ENCODE results near the gene PTPN12.
A peak's percentile ranks its signal among the peaks of the same experiment; 100 is the strongest.
"Not testable (repeated sequence)": the region's sequence is repeated elsewhere in the genome, so short reads cannot be mapped to it uniquely, and the experiment has no call there.

PTPN12 gene

DNA sequence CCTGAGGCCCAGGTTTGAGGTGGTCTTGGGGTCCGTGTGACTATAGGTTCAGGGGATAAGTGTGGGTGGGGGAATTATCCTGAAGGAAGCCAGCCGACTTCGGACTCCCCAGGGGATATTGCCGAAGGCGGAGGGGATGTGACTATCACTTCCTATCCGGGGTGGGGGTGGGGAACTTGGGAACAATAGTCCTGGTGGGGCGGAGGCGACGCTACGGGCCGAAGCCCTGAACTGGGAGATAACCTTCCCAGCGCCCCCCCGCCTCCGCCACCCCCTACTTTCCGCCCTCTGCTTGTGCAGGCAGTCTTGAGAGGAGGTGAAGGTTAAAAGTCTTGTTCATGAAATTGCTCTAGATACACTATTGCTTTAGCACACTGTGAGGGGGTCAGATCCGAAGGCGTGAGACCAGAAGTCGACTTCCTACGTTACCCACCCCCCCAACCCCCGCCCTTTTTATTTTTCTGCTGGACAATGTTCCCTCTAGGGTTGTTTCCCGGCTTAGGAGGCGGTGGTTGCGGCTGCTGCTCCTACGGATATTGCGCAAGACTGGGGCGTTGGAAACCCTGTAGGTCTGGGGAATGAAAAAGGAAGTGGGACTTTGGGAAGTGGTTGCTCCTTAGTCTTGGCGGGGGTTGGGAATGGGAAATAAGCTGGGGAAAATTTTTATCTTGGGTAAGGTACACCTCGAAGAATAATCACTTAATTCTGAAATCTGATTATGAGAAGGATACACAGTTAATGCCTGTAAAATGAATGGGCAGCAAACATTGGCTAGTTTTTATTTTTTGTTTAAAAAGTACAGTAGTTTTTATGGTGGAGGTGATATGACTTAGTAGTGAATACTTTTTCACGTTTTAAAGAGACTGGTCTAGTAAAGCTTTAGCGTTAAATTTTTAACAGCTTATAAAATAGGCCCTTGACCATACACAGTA lies 1.5 kb downstream of the PTPN12 start:
- DNase-seq = no peak

DNA sequence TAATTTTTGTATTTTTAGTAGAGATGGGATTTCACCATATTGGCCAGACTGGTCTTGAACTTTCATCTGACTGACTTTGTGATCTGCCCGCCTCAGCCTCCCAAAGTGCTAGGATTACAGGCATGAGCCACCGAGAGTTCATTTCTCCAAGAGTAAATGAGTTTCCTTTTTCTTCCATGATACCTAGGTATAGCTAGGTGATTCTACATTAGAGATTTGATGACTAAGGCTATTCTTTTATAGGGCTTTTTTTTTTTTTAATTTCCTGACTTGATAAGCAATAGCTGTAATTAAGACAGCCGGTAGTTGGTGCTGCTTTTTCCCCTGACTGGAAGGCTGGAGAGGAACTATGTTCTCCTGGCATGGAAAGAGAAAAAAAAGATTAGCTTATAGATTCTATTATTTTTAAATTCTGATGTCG lies 3.3 kb downstream of the PTPN12 start:
- no peak for DNase-seq

DNA sequence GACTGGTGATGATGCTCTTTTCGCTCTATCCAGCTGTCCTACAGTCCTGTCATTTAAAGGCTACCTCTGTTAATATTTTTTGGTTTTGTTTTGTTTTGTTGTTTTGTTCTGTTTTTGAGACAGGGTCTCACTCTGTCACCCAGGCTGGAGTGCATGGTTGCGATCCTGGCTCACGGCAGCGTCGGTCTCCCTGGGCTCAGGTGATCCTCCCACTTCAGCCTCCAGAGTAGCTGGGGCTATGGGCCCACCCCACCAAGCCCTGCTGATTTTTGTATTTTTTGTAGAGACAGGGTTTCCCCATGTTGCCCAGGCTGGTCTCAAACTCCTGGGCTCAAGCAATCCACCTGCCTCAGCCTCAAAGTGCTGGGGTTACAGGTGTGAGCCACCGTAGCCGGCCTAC lies 3.9 kb downstream of the PTPN12 start:
- not testable (repeated sequence) for DNase-seq

DNA sequence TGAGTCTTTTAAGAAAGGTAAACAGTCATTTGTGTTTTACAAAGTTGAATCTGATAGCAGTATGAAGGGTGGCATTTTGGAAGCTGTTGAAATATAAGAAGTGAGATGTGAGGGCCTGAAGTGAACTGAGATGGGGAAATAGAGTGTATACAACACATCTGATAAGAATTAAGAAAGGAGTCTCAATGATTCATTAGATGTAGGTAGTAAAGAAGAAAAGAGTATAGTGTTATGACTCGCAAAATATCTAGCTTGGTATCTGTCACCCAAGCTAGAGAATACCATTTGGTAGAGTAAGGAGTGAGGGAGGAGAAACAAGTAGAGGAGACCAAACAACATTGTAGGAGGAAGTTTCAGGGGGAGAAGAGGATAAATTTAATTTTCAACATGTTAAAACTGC lies 5.3 kb downstream of the PTPN12 start:
- no peak for DNase-seq

DNA sequence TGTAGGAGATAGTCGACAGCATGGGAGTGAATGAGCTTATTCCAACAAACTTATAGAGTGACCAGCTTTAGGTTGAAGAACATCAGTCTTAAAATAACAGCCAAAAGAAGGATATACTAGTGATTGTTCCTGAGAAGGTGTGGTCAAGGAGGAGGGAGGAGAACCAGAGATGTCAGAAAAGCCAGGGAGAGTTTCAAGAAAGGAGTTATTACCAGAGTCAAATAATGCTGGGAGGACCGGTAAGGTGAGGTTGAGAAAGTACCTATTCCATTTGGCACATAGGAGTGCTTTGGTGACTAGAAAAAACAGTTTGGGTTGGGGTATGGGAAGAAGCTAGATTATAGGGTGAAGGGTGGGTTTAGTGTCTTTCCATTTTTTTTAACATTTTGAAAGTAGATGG lies 5.8 kb downstream of the PTPN12 start:
- no peak for DNase-seq

DNA sequence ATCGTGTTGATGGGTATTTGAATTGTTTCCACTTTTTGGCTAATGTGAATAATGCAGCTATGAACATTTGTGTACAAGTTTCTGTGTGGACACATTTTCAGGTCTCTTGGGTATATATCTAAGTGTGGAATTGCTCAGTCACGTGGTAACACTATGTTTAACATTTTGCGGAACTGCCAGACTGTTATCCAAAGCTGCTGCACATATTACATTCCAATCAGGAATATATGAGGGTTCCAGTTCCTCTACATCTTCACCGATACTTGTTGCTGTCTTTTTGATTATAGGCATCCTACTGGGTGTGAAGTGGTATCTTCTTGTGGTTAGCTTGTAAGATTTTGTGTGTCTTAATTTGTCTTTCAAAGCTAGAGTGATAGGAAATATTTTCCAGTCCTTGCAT lies 6.8 kb downstream of the PTPN12 start:
- no peak for DNase-seq

DNA sequence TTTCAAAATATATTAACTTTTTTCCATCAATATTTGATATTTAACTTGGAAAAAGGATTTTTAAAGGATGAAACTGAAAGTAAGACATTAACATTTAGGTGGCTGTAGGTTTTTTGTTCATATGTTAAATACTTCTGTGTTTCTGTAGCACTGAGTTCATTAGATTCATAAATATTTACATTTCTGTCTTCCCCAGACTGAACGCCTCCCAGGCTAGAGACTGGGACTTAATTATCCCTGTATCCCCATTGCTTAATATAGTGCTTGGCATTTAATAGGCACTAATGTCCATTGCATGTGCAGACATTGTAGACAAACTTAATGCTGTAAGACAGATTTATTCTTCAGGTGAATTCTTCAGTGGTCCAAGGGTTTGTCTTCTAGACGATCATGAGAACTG lies 7.4 kb downstream of the PTPN12 start:
- no peak for DNase-seq

DNA sequence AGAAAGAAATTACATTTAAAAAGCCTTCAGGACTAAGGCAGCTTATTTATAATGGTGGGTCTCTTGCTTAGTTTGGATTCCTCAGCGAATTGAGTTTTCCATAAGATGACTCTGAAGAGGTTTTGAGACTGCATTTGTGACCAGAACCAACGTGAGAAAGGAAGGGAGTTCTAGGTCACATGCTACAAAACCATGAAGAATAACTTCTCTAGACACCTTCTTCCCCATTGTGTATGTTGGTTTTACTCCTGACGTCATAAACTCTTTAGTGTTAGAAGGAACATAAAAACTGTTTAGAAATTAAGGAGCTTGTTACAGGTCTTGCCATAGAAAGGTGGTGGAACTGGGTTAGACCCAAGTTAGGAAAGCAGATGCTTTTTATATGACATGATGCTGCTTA lies 11.1 kb downstream of the PTPN12 start:
- no peak for DNase-seq

DNA sequence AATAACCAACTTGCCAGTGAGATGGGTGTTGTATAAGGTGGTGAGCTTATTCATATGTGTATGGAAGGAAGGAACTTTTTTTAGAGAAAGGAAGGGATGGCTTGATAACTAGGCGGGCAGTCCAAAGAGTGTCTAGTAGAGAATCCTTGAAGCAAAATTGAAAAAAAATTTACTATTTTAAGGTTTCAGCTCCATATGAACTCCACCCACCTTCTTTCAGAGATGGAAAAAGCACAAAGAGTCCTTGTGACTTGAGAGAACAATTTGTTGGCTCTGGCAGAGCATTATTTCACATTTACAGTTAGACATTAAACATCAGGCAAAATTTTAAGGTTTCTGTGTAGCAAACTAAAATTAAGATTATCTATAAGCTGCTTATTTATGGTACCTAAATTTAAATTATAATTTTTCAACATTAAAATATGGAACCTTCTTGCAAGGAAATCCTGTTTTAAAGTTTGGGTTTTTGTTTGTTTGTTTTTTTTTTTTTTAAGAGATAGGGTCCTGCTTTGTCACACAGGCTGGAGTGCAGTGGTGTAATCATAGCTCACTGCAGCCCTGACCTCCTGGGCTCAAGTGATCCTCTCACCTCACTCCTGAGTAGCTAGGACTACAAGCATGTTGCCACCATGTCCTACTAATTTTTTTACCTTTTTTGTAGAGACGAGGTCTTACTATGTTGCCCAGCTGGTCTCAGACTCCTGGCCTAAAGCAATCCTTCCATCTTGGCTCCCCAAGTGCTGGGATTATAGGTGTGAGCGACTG lies 12.2 kb downstream of the PTPN12 start:
- DNase-seq = no peak

DNA sequence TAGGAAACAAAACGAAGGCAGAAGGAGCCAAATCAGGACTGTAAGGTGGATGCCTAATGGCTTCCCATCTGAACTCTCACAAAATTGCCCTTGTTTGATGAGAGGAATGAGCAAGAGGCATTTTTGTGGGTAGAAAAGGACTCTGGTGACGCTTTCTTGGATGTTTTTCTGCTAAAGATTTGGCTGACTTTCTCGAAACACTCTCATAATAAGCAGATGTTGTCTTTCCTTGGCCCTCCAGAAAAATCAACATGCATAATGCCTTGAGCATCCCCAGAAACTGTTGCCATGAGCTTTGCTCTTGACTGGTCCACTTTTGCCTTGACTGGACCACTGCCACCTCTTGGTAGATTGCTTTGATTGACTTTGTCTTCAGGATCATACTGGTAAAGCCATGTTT lies 13.5 kb downstream of the PTPN12 start:
- no peak for DNase-seq

DNA sequence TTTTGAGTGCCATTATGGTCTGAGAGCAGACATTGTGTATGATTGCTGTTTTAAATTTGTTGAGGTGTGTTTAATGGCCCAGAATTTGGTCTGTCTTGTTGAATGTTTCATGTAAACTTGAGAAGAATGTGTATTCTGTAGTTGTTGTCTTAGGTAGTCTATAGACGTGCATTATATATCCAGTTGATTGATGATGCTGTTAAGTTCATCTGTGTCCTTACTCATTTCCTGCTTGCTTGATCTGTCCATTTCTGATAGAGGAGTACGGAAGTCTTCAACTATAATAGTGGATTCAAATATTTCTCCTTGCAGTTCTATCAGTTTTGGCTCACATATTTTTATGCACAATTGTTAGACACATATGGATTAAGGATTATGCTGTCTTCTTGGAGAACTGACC lies 16.0 kb downstream of the PTPN12 start:
- DNase-seq = no peak

DNA sequence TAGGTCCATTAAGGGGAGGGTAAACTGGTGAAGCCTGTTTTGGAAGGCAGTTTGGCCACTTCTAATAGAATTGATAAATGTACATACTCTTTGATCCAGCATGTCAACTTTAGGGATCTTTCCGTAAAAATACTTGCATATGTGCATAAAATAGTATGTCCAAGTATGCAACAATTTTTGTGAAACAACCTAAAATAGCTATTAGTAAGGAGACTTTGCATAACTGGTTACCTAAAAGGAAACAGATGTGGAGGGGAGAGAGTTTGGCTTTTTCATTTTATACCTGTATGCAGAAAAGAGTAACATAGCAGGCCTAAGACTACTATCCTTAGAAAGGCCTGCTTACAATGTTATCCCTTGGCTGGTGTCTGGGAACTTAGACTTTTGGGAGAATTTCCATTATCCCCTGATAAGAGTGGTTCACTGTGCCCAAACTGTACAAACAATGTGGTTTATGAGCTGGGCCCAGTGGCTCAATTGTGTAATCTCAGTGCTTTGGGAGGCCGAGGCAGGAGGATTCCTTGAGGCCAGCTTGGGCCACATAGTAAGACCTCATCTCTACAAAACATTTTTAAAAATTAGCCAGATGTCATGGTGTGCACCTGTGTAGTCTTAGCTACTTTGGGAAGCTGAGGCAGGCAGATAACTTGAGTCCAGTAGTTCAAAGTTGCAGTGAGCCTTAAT lies 21.3 kb downstream of the PTPN12 start:
- DNase-seq = no peak

DNA sequence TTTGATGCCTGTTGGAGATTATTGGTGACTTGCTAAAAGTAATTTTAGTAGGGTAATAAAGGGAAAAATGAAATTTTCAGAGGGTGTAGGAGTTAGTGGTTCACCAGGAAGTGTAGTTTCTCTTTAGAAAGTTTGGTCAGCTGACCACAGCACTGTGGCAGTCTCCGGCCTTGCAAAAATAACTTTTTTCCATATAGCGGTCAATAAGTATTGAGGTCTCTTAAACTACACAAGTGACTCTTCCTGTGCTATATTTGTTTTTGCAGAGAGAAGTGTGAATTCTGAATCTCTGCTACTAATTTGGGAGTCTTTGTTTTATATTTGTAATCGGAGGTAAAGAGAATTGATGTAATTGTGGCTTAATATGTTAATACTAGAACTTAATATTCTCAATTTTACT lies 24.3 kb downstream of the PTPN12 start:
- DNase-seq = no peak

DNA sequence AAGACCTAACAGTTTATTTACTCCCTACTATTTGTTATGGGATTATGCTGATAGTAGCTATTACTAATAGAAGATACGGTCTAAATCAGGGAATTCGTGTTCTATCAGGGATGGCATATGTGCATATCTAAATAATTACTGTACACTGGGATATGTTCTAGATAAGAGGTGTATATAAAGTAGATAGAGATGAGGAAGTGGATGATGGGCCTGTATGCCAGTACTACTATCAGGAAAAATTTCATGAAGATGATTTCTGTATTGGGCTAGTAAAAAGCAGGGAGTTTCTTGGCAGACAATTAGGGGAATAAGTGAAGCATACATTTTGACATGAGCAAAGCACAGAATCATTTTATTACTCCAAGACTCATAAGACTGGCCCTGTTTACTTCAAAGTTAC lies 26.2 kb downstream of the PTPN12 start:
- DNase-seq = no peak

DNA sequence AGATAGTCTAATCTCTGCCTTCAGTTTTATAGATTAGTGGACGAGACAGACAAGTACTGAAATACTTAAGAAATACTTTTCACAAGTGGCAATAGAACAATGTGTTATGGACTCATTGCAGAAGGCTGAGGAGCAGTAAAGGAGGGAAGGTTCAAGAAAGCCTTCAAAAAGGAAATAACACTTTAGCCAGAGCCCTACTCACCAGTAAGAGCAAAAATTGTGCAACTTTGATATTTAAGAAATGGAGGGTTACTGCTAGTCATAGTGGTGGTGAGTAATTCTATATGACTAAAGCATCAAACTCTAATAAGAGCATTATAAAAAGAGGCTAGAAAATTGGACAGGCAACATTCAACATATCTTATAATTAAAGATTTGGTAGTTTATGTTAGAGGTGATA lies 28.8 kb downstream of the PTPN12 start:
- DNase-seq = no peak

DNA sequence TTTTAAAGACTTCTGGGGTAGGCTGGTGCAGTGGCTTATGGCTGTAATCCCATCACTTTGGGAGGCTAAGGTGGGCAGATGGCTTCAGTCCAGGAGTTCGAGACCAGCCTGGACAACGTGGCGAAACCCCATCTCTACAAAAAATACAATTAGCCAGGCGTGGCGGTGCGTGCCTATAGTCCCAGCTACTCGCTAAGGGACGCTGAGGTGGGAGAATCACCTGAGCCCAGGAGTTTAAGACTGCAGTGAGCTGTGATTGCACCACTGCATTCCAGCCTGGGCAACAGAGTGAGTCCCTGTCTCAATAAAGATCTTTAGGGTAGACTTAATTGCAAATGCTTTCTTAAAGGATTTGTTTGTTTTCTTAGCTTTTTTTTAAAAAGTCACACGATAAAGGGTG lies 29.3 kb downstream of the PTPN12 start:
- peak; percentile 15 for DNase-seq

DNA sequence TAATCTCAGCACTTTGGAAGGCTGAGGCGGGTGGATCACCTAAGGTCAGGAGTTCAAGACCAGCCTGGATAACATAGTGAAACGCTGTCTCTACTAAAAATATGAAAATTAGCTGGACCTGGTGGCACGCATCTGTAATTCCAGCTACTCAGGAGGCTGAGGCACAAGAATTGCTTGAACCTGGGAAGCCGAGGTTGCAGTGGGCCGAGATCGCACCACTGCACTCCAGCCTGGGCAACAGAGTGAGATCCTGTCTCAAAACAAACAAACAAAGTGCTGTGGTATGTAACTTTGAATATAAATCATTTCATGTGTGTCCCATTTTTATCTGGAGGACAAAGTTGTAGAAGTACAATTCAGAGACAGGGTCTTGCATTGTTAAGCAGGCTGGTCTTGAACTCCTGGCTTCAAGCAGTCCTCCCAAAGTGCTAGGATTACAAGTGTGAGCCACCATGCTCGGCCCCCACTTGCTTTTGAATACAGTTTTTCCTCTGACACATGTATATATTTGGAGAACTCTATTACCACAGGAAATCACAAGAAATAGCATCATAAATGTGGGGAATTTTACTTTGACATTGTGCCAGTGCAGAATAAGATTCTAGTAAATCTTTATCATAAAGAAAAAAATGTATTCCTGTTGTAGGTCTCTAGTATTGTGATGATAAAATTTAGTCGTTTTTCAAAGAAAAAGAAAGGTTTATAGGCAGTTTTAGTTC lies 32.6 kb downstream of the PTPN12 start:
- DNase-seq = no peak

DNA sequence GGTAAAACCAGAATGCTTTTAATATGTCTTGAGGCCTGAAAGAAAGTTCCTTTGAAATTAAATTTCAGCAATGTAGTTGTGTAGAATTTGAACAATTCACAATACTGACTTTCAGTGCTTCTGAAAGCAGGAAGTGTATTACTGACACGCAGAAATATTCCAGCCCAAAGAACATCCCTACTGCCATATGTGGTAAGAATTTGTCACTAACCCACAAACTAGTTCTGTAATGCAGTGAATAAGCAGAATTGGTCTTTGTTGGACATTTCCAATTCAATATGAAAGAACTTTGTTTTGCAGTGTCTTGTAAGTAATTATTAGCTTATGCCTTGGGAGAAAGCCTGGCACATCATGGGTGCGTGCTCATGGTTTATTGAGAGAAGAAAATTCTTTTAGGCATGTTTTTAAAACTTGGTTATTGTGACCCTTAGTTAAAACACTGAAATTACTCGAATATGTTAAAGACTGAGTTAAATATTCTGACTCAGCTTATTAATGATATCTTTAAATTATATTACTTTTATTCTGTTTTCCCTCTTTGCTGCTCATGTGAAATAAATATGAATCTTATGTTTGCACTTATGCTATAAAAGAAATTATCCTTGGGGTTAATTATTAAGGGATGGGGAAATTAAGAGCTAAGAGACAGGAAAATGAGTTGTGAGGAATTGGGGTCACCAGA lies 33.4 kb downstream of the PTPN12 start:
- DNase-seq = no peak

DNA sequence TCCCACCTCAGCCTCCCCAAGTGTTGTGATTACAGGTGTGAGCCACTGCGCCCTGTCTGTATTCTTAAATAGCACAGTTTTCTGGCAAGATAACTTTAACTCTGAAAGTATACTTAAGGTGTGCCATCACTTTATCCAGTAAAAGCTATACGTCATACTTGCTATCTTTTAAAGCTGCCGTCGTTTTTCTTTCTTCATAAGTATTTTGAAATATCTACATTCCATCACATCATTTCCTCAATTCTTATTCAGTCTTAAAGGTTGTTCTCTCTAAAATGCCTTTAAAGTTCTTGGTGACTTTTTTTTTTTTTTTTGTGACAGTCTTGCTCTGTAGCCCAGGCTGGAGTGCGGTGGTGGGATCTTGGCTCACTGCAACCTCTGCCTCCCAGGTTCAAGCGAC lies 34.7 kb downstream of the PTPN12 start:
- no peak for DNase-seq

DNA sequence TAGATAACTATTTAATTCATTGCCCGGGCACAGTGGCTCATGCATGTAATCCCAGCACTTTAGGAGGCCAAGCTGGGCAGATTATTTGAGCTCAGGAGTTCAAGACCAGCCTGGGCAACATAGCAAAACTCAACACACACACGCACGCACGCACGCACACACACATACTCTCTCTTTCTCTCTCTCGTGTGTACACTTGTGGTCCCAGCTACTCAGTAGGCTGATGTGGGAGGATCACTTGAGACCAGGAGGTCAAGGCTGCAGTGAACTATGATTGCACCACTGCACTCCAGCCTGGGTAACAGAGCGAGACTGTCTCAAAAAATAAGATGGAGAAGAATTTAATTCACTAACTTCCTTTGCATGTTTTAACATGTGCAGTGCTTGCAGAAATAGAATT lies 38.1 kb downstream of the PTPN12 start:
- DNase-seq = no peak

DNA sequence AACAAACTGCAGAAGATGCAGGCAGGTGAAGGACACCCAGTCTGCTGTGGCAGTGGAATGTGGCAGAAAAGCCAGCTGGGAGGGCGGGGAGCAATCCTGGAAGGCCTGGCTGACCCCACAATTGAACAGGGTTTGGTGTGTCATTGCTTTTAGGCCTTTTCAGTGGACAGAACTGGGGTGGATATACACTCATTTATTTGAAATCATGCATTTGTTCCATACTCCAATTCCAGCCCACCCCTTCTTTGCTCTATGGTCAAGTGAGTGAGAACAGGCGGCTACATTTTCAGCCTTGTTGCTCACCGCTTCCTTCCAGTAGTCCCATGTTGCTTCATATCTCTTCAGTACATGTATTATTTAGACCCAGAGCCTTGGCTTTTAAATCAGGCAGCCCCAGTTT lies 39.8 kb downstream of the PTPN12 start:
- no peak for DNase-seq

DNA sequence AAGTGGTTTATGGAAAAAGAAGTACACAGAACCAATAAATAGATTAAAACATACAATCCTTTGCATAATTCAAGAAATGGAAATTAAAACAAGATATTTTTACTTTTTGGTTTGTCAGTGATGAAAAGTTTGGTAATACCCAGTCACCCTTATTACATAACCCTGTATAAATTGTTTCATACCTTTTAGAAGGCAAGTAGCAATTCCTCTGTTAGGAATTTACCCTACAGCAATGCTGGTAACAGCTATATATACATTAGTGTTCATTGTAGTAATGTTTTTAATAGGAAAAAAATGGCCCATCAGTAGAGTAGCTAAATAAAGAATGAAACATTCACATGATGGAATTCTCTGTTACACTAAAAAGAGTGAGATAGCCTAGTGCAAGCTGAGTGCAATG lies 42.7 kb downstream of the PTPN12 start:
- DNase-seq = no peak
